WTC11 (cell line): ENCODE measurements around the gene TNK1.

Experiments used
- CTCF ChIP-seq: fragments of 200-600 bp; IDR thresholded peaks from 2 replicates; pipeline ENCODE4 v1.8.0; 2022; ENCODE audit warnings: antibody characterized with exemption
- JUN ChIP-seq: sonication (generic); formaldehyde crosslinking; IDR thresholded peaks from 2 replicates; pipeline ENCODE4 v1.8.0; 2023; ENCODE audit warnings: mild to moderate bottlenecking, missing genetic modification reagents
- MAX ChIP-seq: sonication (generic); formaldehyde crosslinking; IDR thresholded peaks from 2 replicates; pipeline ENCODE4 v1.8.0; 2022; ENCODE audit warnings: mild to moderate bottlenecking, missing genetic modification reagents
- NR1H2 ChIP-seq: sonication (generic); formaldehyde crosslinking; IDR thresholded peaks from 2 replicates; pipeline ENCODE4 v1.9.0; 2021; ENCODE audit warnings: mild to moderate bottlenecking, moderate library complexity, missing genetic modification reagents
- NR3C1 ChIP-seq: sonication (generic); formaldehyde crosslinking; conservative IDR thresholded peaks from 2 replicates; pipeline ENCODE4 v1.8.1; 2023; ENCODE audit warnings: low read depth, mild to moderate bottlenecking, missing genetic modification reagents
- TF ChIP-seq, protein P1 (sequence below): sonication (generic); formaldehyde crosslinking; IDR thresholded peaks from 2 replicates; pipeline ENCODE4 v1.8.1; 2023; ENCODE audit warnings: mild to moderate bottlenecking, missing genetic modification reagents, moderate library complexity
- TF ChIP-seq, protein P2 (sequence below): sonication (generic); formaldehyde crosslinking; IDR thresholded peaks from 2 replicates; pipeline ENCODE4 v1.8.1; 2023; ENCODE audit warnings: mild to moderate bottlenecking, missing genetic modification reagents, borderline replicate concordance

- TF ChIP-seq, protein P1, sequence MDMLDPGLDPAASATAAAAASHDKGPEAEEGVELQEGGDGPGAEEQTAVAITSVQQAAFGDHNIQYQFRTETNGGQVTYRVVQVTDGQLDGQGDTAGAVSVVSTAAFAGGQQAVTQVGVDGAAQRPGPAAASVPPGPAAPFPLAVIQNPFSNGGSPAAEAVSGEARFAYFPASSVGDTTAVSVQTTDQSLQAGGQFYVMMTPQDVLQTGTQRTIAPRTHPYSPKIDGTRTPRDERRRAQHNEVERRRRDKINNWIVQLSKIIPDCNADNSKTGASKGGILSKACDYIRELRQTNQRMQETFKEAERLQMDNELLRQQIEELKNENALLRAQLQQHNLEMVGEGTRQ, result no peak
- TF ChIP-seq, protein P2, sequence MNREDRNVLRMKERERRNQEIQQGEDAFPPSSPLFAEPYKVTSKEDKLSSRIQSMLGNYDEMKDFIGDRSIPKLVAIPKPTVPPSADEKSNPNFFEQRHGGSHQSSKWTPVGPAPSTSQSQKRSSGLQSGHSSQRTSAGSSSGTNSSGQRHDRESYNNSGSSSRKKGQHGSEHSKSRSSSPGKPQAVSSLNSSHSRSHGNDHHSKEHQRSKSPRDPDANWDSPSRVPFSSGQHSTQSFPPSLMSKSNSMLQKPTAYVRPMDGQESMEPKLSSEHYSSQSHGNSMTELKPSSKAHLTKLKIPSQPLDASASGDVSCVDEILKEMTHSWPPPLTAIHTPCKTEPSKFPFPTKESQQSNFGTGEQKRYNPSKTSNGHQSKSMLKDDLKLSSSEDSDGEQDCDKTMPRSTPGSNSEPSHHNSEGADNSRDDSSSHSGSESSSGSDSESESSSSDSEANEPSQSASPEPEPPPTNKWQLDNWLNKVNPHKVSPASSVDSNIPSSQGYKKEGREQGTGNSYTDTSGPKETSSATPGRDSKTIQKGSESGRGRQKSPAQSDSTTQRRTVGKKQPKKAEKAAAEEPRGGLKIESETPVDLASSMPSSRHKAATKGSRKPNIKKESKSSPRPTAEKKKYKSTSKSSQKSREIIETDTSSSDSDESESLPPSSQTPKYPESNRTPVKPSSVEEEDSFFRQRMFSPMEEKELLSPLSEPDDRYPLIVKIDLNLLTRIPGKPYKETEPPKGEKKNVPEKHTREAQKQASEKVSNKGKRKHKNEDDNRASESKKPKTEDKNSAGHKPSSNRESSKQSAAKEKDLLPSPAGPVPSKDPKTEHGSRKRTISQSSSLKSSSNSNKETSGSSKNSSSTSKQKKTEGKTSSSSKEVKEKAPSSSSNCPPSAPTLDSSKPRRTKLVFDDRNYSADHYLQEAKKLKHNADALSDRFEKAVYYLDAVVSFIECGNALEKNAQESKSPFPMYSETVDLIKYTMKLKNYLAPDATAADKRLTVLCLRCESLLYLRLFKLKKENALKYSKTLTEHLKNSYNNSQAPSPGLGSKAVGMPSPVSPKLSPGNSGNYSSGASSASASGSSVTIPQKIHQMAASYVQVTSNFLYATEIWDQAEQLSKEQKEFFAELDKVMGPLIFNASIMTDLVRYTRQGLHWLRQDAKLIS, result no peak
- TF ChIP-seq MAX (CRISPR knock-in tag) (no peak), NR1H2 (CRISPR knock-in tag) (no peak), CTCF (no peak), NR3C1 (CRISPR knock-in tag) (no peak), JUN (CRISPR knock-in tag) (no peak)
Observed at GRCh38 chr17:7348478-7349242, 32.2 kb upstream of the TNK1 start.
